ENCODE measurements around the gene AP1S1. TPM values are rescaled to one million over a fixed set of nuclear protein-coding genes. Genes with fewer than 3 reads are reported as not detected.
"Not testable (repeated sequence)": the region's sequence is repeated elsewhere in the genome, so short reads cannot be mapped to it uniquely, and the experiment has no call there.

Gene AP1S1
- polyA plus RNA-seq (ENCODE audit: insufficient read length in 12 of 12), result 10 to 100 TPM in 11 of 12 donors, not detected in 1; 17.8 to 36.0 (median 20.6) TPM
- long read RNA-seq, donor 1, transcript AP1S1-201 (5 exons, 1,303 nt), result major isoform, 28 of 50 reads
- long read RNA-seq, donor 1, partial matches to known transcripts, result 19 of 50 reads
- long read RNA-seq, donor 1, other reads (novel, unspliced or antisense), result 0 of 50 reads
- long read RNA-seq, donor 2, transcript AP1S1-201 (5 exons, 1,303 nt), result major isoform, 11 of 11 reads
- long read RNA-seq, donor 2, partial matches to known transcripts, result 0 of 11 reads
- long read RNA-seq, donor 2, other reads (novel, unspliced or antisense), result 0 of 11 reads
- long read RNA-seq, donor 3, partial matches to known transcripts, result 0 of 3 reads
- long read RNA-seq, donor 3, other reads (novel, unspliced or antisense), result 0 of 3 reads
- long read RNA-seq, donor 4, partial matches to known transcripts, result 0 of 1 reads
- long read RNA-seq, donor 4, other reads (novel, unspliced or antisense), result 0 of 1 reads
- long read RNA-seq, donor 5, transcript AP1S1-201 (5 exons, 1,303 nt), result major isoform, 18 of 24 reads
- long read RNA-seq, donor 5, partial matches to known transcripts, result 5 of 24 reads
- long read RNA-seq, donor 5, other reads (novel, unspliced or antisense), result 0 of 24 reads
- long read RNA-seq, donor 6, transcript AP1S1-201 (5 exons, 1,303 nt), result major isoform, 8 of 8 reads
- long read RNA-seq, donor 6, partial matches to known transcripts, result 0 of 8 reads
- long read RNA-seq, donor 6, other reads (novel, unspliced or antisense), result 0 of 8 reads
- long read RNA-seq, donor 7, transcript AP1S1-201 (5 exons, 1,303 nt), result major isoform, 8 of 10 reads
- long read RNA-seq, donor 7, partial matches to known transcripts, result 0 of 10 reads
- long read RNA-seq, donor 7, other reads (novel, unspliced or antisense), result 0 of 10 reads
- long read RNA-seq, donor 8, transcript AP1S1-201 (5 exons, 1,303 nt), result major isoform, 7 of 43 reads
- long read RNA-seq, donor 8, partial matches to known transcripts, result 26 of 43 reads
- long read RNA-seq, donor 8, other reads (novel, unspliced or antisense), result 9 of 43 reads
- long read RNA-seq, donor 9, transcript AP1S1-201 (5 exons, 1,303 nt), result major isoform, 10 of 10 reads
- long read RNA-seq, donor 9, partial matches to known transcripts, result 0 of 10 reads
- long read RNA-seq, donor 9, other reads (novel, unspliced or antisense), result 0 of 10 reads
- long read RNA-seq, donor 10, transcript AP1S1-201 (5 exons, 1,303 nt), result major isoform, 7 of 7 reads
- long read RNA-seq, donor 10, partial matches to known transcripts, result 0 of 7 reads
- long read RNA-seq, donor 10, other reads (novel, unspliced or antisense), result 0 of 7 reads
- long read RNA-seq, donor 11, transcript AP1S1-201 (5 exons, 1,303 nt), result major isoform, 7 of 9 reads
- long read RNA-seq, donor 11, partial matches to known transcripts, result 0 of 9 reads
- long read RNA-seq, donor 11, other reads (novel, unspliced or antisense), result 0 of 9 reads

GRCh38 chr7:101153969-101154692 is at the start of gene AP1S1:
Gene AP1S1, plus strand, starts transcription at chr7:101154476. Its CDS starts 39 bp downstream, at chr7:101154515.
- peak; percentile 92 for DNase-seq

- DNase-seq, result no peak
These were observed 49.5 kb upstream of the AP1S1 start for GRCh38 chr7:101104799-101105198.

GRCh38 chr7:101105248-101105647 is 49.0 kb upstream of the AP1S1 start:
- DNase-seq, result not testable (repeated sequence)

- no peak for DNase-seq
These were observed 47.9 kb upstream of the AP1S1 start for GRCh38 chr7:101106386-101106785.

- DNase-seq, result no peak
These were observed 45.9 kb upstream of the AP1S1 start for GRCh38 chr7:101108330-101108857.

- DNase-seq, result no peak
These were observed 45.3 kb upstream of the AP1S1 start for GRCh38 chr7:101108961-101109360.

GRCh38 chr7:101109368-101109767 is 44.9 kb upstream of the AP1S1 start:
- DNase-seq, result no peak

GRCh38 chr7:101111261-101111660 is 43.0 kb upstream of the AP1S1 start:
- no peak for DNase-seq

- DNase-seq, result no peak
These were observed 42.0 kb upstream of the AP1S1 start for GRCh38 chr7:101112233-101112632.

GRCh38 chr7:101113140-101113539 is 41.1 kb upstream of the AP1S1 start:
- DNase-seq, result not testable (repeated sequence)

- no peak for DNase-seq
These were observed 40.4 kb upstream of the AP1S1 start for GRCh38 chr7:101113836-101114235.

GRCh38 chr7:101114492-101114891 is 39.8 kb upstream of the AP1S1 start:
- no peak for DNase-seq

GRCh38 chr7:101115215-101115614 is 39.1 kb upstream of the AP1S1 start:
- DNase-seq, result no peak

- DNase-seq, result no peak
These were observed 37.4 kb upstream of the AP1S1 start for GRCh38 chr7:101116898-101117297.

GRCh38 chr7:101118856-101119255 is 35.4 kb upstream of the AP1S1 start:
- no peak for DNase-seq

- DNase-seq, result no peak
These were observed 34.4 kb upstream of the AP1S1 start for GRCh38 chr7:101119876-101120275.

- no peak for DNase-seq
These were observed 34.0 kb upstream of the AP1S1 start for GRCh38 chr7:101120315-101120714.

- not testable (repeated sequence) for DNase-seq
These were observed 32.7 kb upstream of the AP1S1 start for GRCh38 chr7:101121631-101121990.

GRCh38 chr7:101121991-101122932 is 32.0 kb upstream of the AP1S1 start:
- peak; percentile 94 for DNase-seq
